Mesothelial cell of epicardium (in vitro differentiated cells): Measurements from ENCODE around the gene RPS4Y1. TPM values are rescaled to one million over a fixed set of nuclear protein-coding genes. Genes with fewer than 3 reads are reported as not detected.

Experiments
- DNase-seq, 2 experiments: peaks; one replicate each; pipeline ENCODE4 v3.0.0; 2021; ENCODE audit warnings: low spot score in 2 of 2; ENCODE audit not compliant: unreplicated experiment in 2 of 2
- H3K27ac Mint-ChIP-seq: 2 replicates; pipeline ENCODE4 v1.8.0; 2021; ENCODE audit warnings: mixed read lengths
- H3K27me3 Mint-ChIP-seq: 2 replicates; pipeline ENCODE4 v1.8.0; 2021; ENCODE audit warnings: low read depth, mixed read lengths
- H3K36me3 Mint-ChIP-seq: 2 replicates; pipeline ENCODE4 v1.8.0; 2021; ENCODE audit warnings: mixed read lengths
- H3K4me1 Mint-ChIP-seq: 2 replicates; pipeline ENCODE4 v1.8.0; 2021; ENCODE audit warnings: mixed read lengths
- H3K4me3 Mint-ChIP-seq: 2 replicates; pipeline ENCODE4 v1.8.0; 2021; ENCODE audit warnings: mild to moderate bottlenecking, moderate library complexity, mixed read lengths
- H3K9me3 Mint-ChIP-seq: 2 replicates; pipeline ENCODE4 v1.8.0; 2021; ENCODE audit warnings: mixed read lengths
- total RNA-seq: library from RNA; stranded (reverse); gene quantifications from 3 replicates; pipeline ENCODE4 v1.2.1, GENCODE V29; 2021
- TF ChIP-seq, protein P1 (sequence below): fragments of 200-600 bp; sonication (generic); IDR thresholded peaks from one replicate; pipeline ENCODE4 v1.5.0; 2021; ENCODE audit warnings: antibody characterized with exemption; ENCODE audit not compliant: unreplicated experiment

The RPS4Y1 gene
- total RNA-seq, 1 donor from 2014 or later = not detected

DNA sequence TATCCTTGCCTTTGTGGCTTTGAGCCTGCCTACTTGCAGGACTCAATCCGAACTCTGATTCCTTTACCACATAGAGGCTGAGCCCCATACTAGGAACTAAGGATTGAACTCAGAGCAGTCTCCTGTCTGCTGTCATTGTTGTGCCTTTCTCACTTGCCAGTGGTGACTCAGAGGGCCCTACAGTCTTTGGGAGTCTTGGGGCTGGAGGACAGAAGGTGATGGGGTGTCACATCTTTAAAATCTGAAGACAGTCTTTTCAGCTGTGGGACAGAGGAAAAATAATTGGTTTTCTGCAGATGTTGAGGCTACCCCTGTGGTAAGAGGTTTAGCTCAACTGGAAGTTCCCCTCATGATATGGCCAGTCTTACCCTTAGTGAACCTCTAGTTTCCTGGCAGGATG is 8.0 kb downstream of the RPS4Y1 start:
- no peaks in the 10 kb centered on the region for H3K4me1 Mint-ChIP-seq
- DNase-seq = no peak
- no peaks in the 10 kb centered on the region for H3K36me3 Mint-ChIP-seq
- no peak overlapping the region for H3K27ac Mint-ChIP-seq
- H3K27me3 Mint-ChIP-seq = no peaks in the 10 kb centered on the region
- TF ChIP-seq, protein P1, sequence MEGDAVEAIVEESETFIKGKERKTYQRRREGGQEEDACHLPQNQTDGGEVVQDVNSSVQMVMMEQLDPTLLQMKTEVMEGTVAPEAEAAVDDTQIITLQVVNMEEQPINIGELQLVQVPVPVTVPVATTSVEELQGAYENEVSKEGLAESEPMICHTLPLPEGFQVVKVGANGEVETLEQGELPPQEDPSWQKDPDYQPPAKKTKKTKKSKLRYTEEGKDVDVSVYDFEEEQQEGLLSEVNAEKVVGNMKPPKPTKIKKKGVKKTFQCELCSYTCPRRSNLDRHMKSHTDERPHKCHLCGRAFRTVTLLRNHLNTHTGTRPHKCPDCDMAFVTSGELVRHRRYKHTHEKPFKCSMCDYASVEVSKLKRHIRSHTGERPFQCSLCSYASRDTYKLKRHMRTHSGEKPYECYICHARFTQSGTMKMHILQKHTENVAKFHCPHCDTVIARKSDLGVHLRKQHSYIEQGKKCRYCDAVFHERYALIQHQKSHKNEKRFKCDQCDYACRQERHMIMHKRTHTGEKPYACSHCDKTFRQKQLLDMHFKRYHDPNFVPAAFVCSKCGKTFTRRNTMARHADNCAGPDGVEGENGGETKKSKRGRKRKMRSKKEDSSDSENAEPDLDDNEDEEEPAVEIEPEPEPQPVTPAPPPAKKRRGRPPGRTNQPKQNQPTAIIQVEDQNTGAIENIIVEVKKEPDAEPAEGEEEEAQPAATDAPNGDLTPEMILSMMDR = no peak
- no peaks in the 10 kb centered on the region for H3K9me3 Mint-ChIP-seq
- H3K4me3 Mint-ChIP-seq = no peak overlapping the region

DNA sequence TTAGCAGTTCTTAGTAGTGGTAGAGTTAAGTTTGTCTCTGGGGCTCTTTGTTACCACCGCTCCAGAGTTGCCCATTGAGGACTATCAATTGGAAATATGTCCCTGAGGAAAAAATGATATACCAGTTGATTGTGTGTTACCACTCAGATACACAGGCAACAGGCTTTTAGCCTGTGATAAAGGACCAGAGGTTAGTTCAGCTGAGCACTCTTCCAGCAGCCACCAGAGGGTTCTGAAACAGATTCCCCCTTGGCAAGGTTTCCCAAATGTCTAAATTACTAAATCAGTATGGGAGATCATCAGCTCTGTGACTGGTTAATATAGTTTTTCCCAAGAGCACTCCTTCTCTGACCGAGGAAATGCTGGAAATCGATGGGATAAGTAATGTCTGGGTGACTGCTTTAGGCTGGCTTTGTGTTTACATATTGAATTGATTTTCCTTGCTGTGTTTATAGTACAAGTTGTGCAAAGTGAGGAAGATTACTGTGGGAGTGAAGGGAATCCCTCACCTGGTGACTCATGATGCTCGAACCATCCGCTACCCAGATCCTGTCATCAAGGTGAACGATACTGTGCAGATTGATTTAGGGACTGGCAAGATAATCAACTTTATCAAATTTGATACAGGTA is 12.9 kb downstream of the RPS4Y1 start:
- H3K27ac Mint-ChIP-seq = no peak overlapping the region
- H3K9me3 Mint-ChIP-seq = no peaks in the 10 kb centered on the region
- no peaks in the 10 kb centered on the region for H3K27me3 Mint-ChIP-seq
- no peak for DNase-seq
- no peaks in the 10 kb centered on the region for H3K4me1 Mint-ChIP-seq
- TF ChIP-seq, protein P1 = no peak
- H3K36me3 Mint-ChIP-seq = no peaks in the 10 kb centered on the region
- no peak overlapping the region for H3K4me3 Mint-ChIP-seq

DNA sequence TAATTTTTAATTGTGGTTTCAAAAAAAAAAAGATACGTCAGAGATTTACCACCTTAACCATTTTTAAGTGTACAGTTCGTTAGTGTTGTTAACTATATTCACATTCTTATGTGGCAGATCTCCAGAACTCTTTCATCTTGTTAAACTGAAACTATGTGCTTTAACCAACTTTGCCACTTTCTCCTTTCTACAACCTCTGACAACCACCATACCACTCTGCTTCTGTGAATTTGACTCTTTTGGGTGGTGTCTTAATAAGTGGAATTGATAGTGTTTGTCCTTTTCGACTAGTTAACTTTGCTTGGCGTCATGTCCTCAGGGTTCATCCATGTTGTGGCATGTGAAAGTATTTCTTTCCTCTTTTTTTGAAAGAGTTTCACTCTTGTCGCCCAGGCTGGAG is 15.7 kb downstream of the RPS4Y1 start:
- H3K4me3 Mint-ChIP-seq = no peak overlapping the region
- no peaks in the 10 kb centered on the region for H3K9me3 Mint-ChIP-seq
- no peaks in the 10 kb centered on the region for H3K36me3 Mint-ChIP-seq
- H3K27ac Mint-ChIP-seq = no peak overlapping the region
- no peak for DNase-seq
- TF ChIP-seq, protein P1 = no peak
- no peaks in the 10 kb centered on the region for H3K4me1 Mint-ChIP-seq
- no peaks in the 10 kb centered on the region for H3K27me3 Mint-ChIP-seq

DNA sequence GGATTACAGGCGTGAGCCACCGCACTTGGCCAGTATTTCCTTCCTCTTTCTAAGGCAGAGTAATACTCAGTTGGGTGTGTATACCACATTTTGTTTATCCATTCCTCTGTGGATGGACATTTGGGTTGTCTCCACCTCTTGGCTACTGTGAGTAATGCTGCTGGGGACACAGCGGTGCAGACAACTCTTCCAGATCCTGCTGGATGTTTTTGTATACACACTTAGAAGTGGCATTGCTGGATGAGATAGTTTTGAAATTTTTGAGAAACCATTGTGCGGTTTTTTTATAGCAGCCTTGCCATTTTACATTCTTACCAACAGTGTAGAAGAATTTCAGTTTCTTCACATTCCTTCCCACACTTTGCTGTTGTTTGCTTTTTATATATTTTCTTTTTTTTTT is 16.3 kb downstream of the RPS4Y1 start:
- H3K9me3 Mint-ChIP-seq = no peaks in the 10 kb centered on the region
- no peaks in the 10 kb centered on the region for H3K36me3 Mint-ChIP-seq
- DNase-seq = no peak

DNA sequence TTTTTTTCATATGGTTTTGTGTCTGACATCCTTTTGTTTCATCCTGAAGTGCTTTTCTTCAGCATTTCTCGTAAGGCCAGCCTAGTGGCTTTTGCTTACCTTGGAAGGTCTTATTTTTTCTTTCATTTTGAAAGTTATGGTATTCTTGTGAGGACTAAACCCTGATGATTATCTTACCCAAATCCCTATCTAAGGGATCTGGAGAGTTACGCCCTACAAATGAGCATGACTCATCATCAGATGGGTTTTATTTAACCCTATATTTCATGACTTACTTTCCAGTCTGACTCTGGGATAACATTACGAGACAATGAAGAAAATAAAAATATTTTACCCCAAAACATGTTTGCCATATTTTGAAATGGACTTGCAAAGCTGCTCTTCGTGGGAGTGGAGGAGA is 18.4 kb downstream of the RPS4Y1 start:
- Mint-ChIP-seq H3K4me1 (no peaks in the 10 kb centered on the region), H3K27ac (no peak overlapping the region), H3K36me3 (no peaks in the 10 kb centered on the region), H3K4me3 (no peak overlapping the region), H3K27me3 (no peaks in the 10 kb centered on the region), H3K9me3 (no peaks in the 10 kb centered on the region)
- TF ChIP-seq, protein P1 = no peak
- DNase-seq = no peak

More for the DNA sequence above, 16.3 kb downstream of the RPS4Y1 start:
- Mint-ChIP-seq H3K27me3 (no peaks in the 10 kb centered on the region), H3K4me3 (no peak overlapping the region), H3K4me1 (no peaks in the 10 kb centered on the region), H3K27ac (no peak overlapping the region)
- TF ChIP-seq, protein P1 = no peak

DNA sequence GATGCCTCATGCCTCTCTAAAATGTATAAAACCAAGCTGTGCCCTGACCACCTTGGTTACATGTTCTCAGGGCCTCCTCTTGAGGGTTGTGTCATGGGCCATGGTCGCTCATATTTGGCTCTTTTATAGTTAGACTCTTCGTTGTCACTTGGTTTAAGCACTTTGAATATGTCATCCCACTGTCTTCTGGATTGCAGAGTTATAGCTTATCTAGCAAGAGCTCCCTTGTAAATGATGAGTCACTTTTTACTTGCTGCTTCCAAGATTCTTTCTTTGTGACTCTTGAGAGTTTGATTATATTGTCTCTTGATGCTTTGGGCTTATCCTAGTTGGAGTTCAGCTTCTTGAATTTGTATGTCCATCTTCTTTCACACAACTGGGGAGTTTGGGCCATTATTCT is 19.1 kb downstream of the RPS4Y1 start:
- no peak overlapping the region for H3K4me3 Mint-ChIP-seq
- no peaks in the 10 kb centered on the region for H3K36me3 Mint-ChIP-seq
- DNase-seq = no peak
- no peaks in the 10 kb centered on the region for H3K27me3 Mint-ChIP-seq
- H3K9me3 Mint-ChIP-seq = no peaks in the 10 kb centered on the region
- TF ChIP-seq, protein P1 = no peak
- H3K4me1 Mint-ChIP-seq = no peaks in the 10 kb centered on the region
- H3K27ac Mint-ChIP-seq = no peak overlapping the region
